ENCODE results near the gene PHC3.

DNA sequence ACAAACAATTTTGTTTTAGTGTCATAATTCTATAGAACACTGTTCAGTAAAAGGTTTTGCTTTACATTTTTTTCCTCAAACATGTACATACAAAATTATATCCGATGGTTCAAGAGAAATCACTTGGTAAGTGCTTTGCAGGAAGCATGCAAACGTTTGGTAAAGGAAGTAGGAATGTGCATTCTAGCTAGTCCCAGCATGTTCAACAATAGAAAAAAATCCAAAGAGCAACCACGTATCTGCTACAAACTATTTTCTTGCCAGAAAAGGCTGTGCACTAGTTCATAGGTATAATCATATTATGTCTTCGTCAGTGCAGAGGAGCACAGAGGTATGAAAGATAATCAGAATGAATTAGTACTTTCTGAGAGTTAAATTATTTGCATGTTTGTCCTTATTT is 85.8 kb downstream of the PHC3 start:
- TF ChIP-seq, protein P1, sequence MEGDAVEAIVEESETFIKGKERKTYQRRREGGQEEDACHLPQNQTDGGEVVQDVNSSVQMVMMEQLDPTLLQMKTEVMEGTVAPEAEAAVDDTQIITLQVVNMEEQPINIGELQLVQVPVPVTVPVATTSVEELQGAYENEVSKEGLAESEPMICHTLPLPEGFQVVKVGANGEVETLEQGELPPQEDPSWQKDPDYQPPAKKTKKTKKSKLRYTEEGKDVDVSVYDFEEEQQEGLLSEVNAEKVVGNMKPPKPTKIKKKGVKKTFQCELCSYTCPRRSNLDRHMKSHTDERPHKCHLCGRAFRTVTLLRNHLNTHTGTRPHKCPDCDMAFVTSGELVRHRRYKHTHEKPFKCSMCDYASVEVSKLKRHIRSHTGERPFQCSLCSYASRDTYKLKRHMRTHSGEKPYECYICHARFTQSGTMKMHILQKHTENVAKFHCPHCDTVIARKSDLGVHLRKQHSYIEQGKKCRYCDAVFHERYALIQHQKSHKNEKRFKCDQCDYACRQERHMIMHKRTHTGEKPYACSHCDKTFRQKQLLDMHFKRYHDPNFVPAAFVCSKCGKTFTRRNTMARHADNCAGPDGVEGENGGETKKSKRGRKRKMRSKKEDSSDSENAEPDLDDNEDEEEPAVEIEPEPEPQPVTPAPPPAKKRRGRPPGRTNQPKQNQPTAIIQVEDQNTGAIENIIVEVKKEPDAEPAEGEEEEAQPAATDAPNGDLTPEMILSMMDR (conservative IDR thresholded peaks at IDR 0.05; ENCODE audit: low read length), result no peak
- TF ChIP-seq EZH2phosphoT487 (IDR thresholded peaks at IDR 0.05; ENCODE audit: borderline replicate concordance, low read depth, low read length), result no peak

All from OCI-LY7 (cell line).